Measurements from ENCODE around the gene FRAT2. TPM values are rescaled to one million over a fixed set of nuclear protein-coding genes. Genes with fewer than 3 reads are reported as not detected.
"Not testable (repeated sequence)": the region's sequence is repeated elsewhere in the genome, so short reads cannot be mapped to it uniquely, and the experiment has no call there.

FRAT2 gene
- total RNA-seq, 1 donor from 2014 or later = 14.9 TPM

DNA sequence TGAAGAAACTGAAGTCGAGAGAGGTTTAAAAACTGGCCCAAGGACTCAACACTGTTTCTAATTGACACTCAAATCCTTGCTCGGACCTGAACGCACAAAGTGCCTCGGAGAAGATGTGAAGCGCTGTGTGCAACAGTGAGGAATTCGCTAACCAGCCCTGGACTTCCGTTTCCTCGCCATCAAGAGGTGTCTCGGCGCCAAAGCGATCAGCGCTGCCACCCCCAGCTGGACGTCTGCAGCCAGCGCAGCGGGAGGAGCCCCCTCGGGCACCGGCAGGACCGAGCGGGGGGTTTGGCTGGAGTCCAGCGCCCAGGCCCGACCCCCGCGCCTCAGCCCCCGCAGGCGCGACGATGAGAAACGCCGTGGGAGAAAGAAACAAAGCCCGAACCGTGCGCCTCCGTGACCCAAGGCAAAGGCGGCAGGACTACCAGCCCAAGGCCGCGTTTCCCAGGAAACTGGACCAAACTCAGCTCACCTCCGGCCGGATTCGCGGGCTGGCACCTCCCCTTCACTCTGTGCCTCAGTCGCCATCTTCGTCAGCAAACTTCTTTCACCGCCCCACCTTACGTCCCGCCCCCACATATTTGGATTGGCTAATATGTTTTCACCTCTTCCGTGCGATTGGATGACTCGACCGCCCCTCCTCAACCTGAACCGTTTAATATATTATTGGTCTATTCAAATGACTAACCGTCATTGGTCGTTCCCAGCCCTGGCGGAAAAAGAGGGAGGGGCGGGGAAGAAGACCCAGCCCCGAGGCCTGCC lies 42.2 kb downstream of the FRAT2 start, which contains the start of gene ARHGAP19:
ARHGAP19 (minus strand) TSS at position 541 of the 765 bp plus-strand sequence; CDS start at position 531, 10 bp downstream.
- Histone ChIP-seq H3K9ac (peak within 1 kb of the TSS; percentile 63), H3K36me3 (no peaks in the 10 kb centered on the region), H3K9me3 (ENCODE audit: low read depth) (no peaks in the 10 kb centered on the region), H3K4me1 (peaks cover 3% of the 10 kb centered on the region), H3K4me2 (peak within 1 kb of the TSS; percentile 90), H3K79me2 (ENCODE audit: low read depth) (peaks cover 46% of the 10 kb centered on the region), H4K20me1 (ENCODE audit: low read depth) (no peaks in the 10 kb centered on the region), H2AFZ (replicated peaks) (peak within 1 kb of the TSS; percentile 78), H3K4me3 (peak within 1 kb of the TSS; percentile 78), H3F3A (ENCODE audit: low read depth) (peaks cover 13% of the 10 kb centered on the region), H3K27ac (peak within 1 kb of the TSS; percentile 92), H3K27me3 (no peaks in the 10 kb centered on the region)
- TF ChIP-seq, protein P1, sequence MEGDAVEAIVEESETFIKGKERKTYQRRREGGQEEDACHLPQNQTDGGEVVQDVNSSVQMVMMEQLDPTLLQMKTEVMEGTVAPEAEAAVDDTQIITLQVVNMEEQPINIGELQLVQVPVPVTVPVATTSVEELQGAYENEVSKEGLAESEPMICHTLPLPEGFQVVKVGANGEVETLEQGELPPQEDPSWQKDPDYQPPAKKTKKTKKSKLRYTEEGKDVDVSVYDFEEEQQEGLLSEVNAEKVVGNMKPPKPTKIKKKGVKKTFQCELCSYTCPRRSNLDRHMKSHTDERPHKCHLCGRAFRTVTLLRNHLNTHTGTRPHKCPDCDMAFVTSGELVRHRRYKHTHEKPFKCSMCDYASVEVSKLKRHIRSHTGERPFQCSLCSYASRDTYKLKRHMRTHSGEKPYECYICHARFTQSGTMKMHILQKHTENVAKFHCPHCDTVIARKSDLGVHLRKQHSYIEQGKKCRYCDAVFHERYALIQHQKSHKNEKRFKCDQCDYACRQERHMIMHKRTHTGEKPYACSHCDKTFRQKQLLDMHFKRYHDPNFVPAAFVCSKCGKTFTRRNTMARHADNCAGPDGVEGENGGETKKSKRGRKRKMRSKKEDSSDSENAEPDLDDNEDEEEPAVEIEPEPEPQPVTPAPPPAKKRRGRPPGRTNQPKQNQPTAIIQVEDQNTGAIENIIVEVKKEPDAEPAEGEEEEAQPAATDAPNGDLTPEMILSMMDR (IDR thresholded peaks at IDR 0.05) = peak; percentile 18
- TF ChIP-seq EZH2 (IDR thresholded peaks at IDR 0.05) = no peak
- Mint-ChIP-seq H3K36me3 (peaks cover 6% of the 10 kb centered on the region), H3K9me3 (no peaks in the 10 kb centered on the region), H3K27me3 (ENCODE audit: insufficient read depth, low read depth) (peaks cover 4% of the 10 kb centered on the region), H3K27ac (peak within 1 kb of the TSS; percentile 97), H3K4me1 (peaks cover 14% of the 10 kb centered on the region), H3K4me3 (peak within 1 kb of the TSS; percentile 92)
- peak; percentile 98 for DNase-seq (ENCODE audit: low spot score)

DNA sequence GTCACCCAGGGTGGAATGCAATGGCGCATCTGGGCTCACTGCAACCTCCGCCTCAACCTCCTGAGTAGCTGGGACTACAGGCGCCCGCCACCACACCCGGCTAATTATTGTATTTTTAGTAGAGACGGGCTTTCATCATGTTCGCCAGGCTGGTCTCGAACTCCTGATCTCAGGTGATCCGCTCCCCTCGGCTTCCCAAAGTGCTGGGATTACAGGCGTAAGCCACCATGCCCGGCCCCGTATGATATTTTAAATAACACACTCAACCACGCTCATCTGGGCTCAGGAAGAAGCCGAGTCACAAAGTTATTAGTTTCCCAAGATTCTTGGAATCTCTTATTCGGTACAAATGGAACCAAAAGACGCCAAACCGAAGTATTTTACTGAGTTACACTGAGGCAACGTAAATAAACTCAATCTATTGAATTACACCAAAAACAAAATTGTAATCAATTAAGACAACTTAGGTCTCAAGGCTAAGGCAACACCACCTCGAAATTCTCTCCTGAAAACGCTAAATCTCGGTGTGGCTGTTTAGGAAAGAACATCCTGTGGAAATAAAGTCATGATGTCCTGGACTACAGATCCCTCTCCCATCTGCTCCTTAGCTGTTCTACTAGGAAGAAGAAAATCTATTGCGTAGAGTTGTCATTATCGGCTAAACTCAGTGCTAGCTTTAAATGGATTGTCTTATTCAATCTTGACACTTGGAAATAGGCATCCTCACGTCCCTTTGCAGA lies 43.0 kb downstream of the FRAT2 start:
- peaks cover 14% of the 10 kb centered on the region for H3K4me1 Mint-ChIP-seq
- peaks cover 3% of the 10 kb centered on the region for H3K4me1 ChIP-seq
- H3K9ac ChIP-seq = peak overlapping the region; percentile 63
- no peaks in the 10 kb centered on the region for H3K27me3 ChIP-seq
- peaks cover 4% of the 10 kb centered on the region for H3K27me3 Mint-ChIP-seq (ENCODE audit: insufficient read depth, low read depth)
- DNase-seq (ENCODE audit: low spot score) = no peak
- peak overlapping the region; percentile 97 for H3K27ac Mint-ChIP-seq
- H3K27ac ChIP-seq = peak overlapping the region; percentile 92
- H4K20me1 ChIP-seq (ENCODE audit: low read depth) = no peaks in the 10 kb centered on the region
- H3K36me3 ChIP-seq = no peaks in the 10 kb centered on the region
- H3K9me3 ChIP-seq (ENCODE audit: low read depth) = no peaks in the 10 kb centered on the region
- no peak for TF ChIP-seq EZH2phosphoT487 (IDR thresholded peaks at IDR 0.05)
- TF ChIP-seq, protein P1 (IDR thresholded peaks at IDR 0.05) = no peak
- H3K4me3 Mint-ChIP-seq = peak overlapping the region; percentile 92
- peak overlapping the region; percentile 78 for H2AFZ ChIP-seq (replicated peaks)
- peak overlapping the region; percentile 78 for H3K4me3 ChIP-seq
- H3F3A ChIP-seq (ENCODE audit: low read depth) = peaks cover 13% of the 10 kb centered on the region
- H3K79me2 ChIP-seq (ENCODE audit: low read depth) = peaks cover 54% of the 10 kb centered on the region
- peaks cover 9% of the 10 kb centered on the region for H3K36me3 Mint-ChIP-seq
- no peaks in the 10 kb centered on the region for H3K9me3 Mint-ChIP-seq
- H3K4me2 ChIP-seq = peak overlapping the region; percentile 90

DNA sequence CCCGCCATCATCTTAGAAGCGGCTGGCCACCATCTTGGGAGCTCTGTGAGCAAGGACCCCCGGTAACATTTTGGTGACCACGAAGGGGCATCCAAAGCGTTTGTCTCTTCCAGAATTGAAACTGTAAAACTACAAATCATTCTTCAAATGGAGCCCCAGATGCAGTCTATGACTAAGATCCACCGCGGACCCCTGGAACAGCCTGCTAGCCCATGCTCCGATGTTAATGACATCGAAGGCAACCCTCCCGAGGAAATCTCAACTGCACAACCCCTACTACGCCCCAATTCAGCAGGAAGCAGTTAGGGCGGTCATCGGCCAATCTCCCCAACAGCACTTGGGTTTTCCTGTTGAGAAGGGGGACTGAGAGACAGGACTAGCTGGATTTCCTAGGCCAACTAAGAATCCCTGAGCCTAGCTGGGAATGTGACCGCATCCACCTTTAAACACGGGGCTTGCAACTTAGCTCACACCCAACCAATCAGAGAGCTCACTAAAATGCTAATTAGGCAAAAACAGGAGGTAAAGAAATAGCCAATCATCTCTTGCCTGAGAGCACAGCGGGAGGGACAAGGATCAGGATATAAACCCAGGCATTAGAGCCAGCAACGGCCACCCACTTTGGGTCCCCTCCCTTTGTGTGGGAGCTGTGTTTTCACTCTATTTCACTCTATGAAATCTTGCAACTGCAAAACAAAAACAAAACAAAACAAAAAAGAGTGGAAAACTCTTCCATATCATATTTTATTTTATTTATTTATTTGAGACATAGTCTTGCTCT lies 43.8 kb downstream of the FRAT2 start:
- H3K4me2 ChIP-seq = peak overlapping the region; percentile 90
- not testable (repeated sequence) for H3K9me3 Mint-ChIP-seq
- H3K4me3 ChIP-seq = peak overlapping the region; percentile 78

DNA sequence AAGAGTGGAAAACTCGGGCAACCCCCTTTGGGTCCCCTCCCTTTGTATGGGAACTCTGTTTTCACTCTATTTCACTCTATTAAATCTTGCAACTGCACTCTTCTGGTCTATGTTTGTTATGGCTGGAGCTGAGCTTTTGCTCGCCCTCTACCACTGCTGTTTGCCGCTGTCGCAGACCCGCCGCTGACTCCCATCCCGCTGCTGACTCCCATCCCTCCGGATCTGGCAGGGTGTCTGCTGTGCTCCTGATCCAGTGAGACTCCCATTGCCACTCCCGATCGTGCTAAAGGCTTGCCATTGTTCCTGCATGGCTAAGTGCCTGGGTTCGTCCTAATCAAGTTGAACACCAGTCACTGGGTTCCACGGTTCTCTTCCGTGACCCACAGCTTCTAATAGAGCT lies 44.5 kb downstream of the FRAT2 start:
- Mint-ChIP-seq H3K4me1 (peaks cover 14% of the 10 kb centered on the region), H3K36me3 (peaks cover 12% of the 10 kb centered on the region)
- DNase-seq (ENCODE audit: low spot score); H3K27me3 Mint-ChIP-seq (ENCODE audit: insufficient read depth, low read depth); H4K20me1 ChIP-seq (ENCODE audit: low read depth); H3K9me3 Mint-ChIP-seq; H3K27ac ChIP-seq; H3K27me3 ChIP-seq; H3K4me3 ChIP-seq; H3K27ac Mint-ChIP-seq; H3K4me1 ChIP-seq; H2AFZ ChIP-seq (replicated peaks); H3K4me2 ChIP-seq; H3K9me3 ChIP-seq (ENCODE audit: low read depth); H3K9ac ChIP-seq; H3K4me3 Mint-ChIP-seq; H3K36me3 ChIP-seq: not testable (repeated sequence)
- Histone ChIP-seq H3F3A (ENCODE audit: low read depth) (peaks cover 13% of the 10 kb centered on the region), H3K79me2 (ENCODE audit: low read depth) (peaks cover 68% of the 10 kb centered on the region)

More for the DNA sequence above, 43.8 kb downstream of the FRAT2 start:
- peak overlapping the region; percentile 92 for H3K4me3 Mint-ChIP-seq
- H3K9ac ChIP-seq; H3K27ac Mint-ChIP-seq; H3K27ac ChIP-seq; H3K27me3 Mint-ChIP-seq (ENCODE audit: insufficient read depth, low read depth); H3K9me3 ChIP-seq (ENCODE audit: low read depth); H3K27me3 ChIP-seq; DNase-seq (ENCODE audit: low spot score); H3K4me1 ChIP-seq; H4K20me1 ChIP-seq (ENCODE audit: low read depth); H3K36me3 ChIP-seq; H2AFZ ChIP-seq (replicated peaks): not testable (repeated sequence)
- H3K4me1 Mint-ChIP-seq = peaks cover 14% of the 10 kb centered on the region
- Histone ChIP-seq H3K79me2 (ENCODE audit: low read depth) (peaks cover 61% of the 10 kb centered on the region), H3F3A (ENCODE audit: low read depth) (peaks cover 13% of the 10 kb centered on the region)
- H3K36me3 Mint-ChIP-seq = peaks cover 11% of the 10 kb centered on the region
